ENCODE results near the gene TCIRG1.

TCIRG1 gene

DNA sequence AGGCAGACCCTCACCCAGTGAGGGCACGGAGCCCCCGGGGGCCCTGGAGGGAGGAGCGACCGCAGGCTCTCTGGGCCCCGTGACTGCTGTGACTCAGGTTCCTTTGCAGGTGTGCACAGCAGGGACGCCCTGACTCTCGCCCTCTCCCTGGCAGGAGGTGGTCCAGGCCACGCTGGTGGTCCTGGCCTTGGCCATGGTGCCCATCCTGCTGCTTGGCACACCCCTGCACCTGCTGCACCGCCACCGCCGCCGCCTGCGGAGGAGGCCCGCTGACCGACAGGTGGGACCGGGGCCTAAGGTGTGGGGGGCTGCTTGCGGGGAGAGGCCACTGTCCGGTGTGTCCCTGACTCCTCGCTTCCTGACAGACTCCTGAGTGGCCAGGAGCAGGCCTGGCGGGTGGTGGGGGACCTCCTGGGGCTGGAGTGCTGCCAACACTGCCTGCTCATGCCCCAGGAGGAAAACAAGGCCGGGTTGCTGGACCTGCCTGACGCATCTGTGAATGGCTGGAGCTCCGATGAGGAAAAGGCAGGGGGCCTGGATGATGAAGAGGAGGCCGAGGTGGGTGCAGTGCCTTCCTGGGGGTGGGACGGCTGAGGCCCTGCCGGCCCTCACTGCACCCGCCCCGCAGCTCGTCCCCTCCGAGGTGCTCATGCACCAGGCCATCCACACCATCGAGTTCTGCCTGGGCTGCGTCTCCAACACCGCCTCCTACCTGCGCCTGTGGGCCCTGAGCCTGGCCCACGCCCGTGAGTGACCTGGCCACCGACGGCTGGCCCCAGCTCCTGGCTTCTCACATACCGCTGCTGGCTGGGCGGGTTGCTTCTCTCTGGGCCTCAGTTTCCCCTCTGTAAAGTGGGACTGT is 10.9 kb downstream of the TCIRG1 start:
- ChIA-PET POLR2A (no interaction called here), CTCF (interaction anchor here (3.0 kb wide), 1 partner anchor 8 kb away, joined by 13 read pairs; no protein-coding TSS in a partner anchor)
- no peak for DNase-seq (ENCODE audit: extremely low spot score)
- TF ChIP-seq, protein P1, sequence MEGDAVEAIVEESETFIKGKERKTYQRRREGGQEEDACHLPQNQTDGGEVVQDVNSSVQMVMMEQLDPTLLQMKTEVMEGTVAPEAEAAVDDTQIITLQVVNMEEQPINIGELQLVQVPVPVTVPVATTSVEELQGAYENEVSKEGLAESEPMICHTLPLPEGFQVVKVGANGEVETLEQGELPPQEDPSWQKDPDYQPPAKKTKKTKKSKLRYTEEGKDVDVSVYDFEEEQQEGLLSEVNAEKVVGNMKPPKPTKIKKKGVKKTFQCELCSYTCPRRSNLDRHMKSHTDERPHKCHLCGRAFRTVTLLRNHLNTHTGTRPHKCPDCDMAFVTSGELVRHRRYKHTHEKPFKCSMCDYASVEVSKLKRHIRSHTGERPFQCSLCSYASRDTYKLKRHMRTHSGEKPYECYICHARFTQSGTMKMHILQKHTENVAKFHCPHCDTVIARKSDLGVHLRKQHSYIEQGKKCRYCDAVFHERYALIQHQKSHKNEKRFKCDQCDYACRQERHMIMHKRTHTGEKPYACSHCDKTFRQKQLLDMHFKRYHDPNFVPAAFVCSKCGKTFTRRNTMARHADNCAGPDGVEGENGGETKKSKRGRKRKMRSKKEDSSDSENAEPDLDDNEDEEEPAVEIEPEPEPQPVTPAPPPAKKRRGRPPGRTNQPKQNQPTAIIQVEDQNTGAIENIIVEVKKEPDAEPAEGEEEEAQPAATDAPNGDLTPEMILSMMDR (IDR thresholded peaks at IDR 0.05; ENCODE audit: control extremely low read depth, extremely low read depth, low read depth, missing control alignments), result no peak

DNA sequence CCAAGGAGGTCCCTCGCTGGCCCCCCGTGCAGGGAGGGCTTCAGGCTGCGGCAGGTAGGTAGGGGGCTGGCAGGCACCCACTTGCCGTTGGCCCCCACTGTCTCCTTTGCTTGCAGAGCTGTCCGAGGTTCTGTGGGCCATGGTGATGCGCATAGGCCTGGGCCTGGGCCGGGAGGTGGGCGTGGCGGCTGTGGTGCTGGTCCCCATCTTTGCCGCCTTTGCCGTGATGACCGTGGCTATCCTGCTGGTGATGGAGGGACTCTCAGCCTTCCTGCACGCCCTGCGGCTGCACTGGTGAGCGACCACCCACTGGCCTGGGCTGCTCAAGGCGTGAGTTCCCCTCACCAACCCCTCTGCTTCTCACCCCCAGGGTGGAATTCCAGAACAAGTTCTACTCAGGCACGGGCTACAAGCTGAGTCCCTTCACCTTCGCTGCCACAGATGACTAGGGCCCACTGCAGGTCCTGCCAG is 11.6 kb downstream of the TCIRG1 start:
- CTCF ChIA-PET, result interaction anchor here (3.0 kb wide), 1 partner anchor 9 kb away, joined by 13 read pairs; no protein-coding TSS in a partner anchor
- TF ChIP-seq, protein P1 (IDR thresholded peaks at IDR 0.05; ENCODE audit: control extremely low read depth, extremely low read depth, low read depth, missing control alignments), result no peak
- DNase-seq (ENCODE audit: extremely low spot score), result no peak
- POLR2A ChIA-PET, result no interaction called here

GRCh38 chr11:68051191-68052136 is 12.6 kb downstream of the TCIRG1 start:
- DNase-seq (ENCODE audit: extremely low spot score), result no peak
- POLR2A ChIA-PET, result interaction anchor here (0.6 to 1.9 kb wide), 2 partner anchors 8 to 178 kb away, joined by 3 to 5 read pairs; no protein-coding TSS in a partner anchor
- TF ChIP-seq, protein P1 (IDR thresholded peaks at IDR 0.05; ENCODE audit: control extremely low read depth, extremely low read depth, low read depth, missing control alignments), result no peak
- CTCF ChIA-PET, result interaction anchor here (1.2 to 3.0 kb wide), 2 partner anchors 10 to 13 kb away, joined by 3 to 13 read pairs; partner anchors contain the start of gene TCIRG1

- ChIA-PET CTCF (interaction anchor here (1.2 to 3.0 kb wide), 2 partner anchors 11 to 14 kb away, joined by 3 to 13 read pairs; partner anchors contain the start of gene TCIRG1), POLR2A (interaction anchor here (0.6 to 1.9 kb wide), 2 partner anchors 9 to 71 kb away, joined by 4 to 5 read pairs; no protein-coding TSS in a partner anchor)
- TF ChIP-seq, protein P1 (IDR thresholded peaks at IDR 0.05; ENCODE audit: control extremely low read depth, extremely low read depth, low read depth, missing control alignments), result no peak
- DNase-seq (ENCODE audit: extremely low spot score), result no peak
Measured at GRCh38 chr11:68052137-68052873, 13.5 kb downstream of the TCIRG1 start.

- TF ChIP-seq, protein P1 (IDR thresholded peaks at IDR 0.05; ENCODE audit: control extremely low read depth, extremely low read depth, low read depth, missing control alignments), result no peak
- ChIA-PET CTCF (no interaction called here), POLR2A (interaction anchor here (0.6 to 1.9 kb wide), 3 partner anchors 9 to 70 kb away, joined by 4 to 5 read pairs (median 5); no protein-coding TSS in a partner anchor)
- DNase-seq (ENCODE audit: extremely low spot score), result no peak
Measured at GRCh38 chr11:68053117-68053516, 14.3 kb downstream of the TCIRG1 start.
